Kidney tubule cell (primary cell): ENCODE measurements around the gene ADAMTSL3.

Source experiments
- DNase-seq: peaks from one replicate; pipeline ENCODE4 v3.0.0-alpha.2; 2018; ENCODE audit warnings: low spot score

The ADAMTSL3 gene

DNA sequence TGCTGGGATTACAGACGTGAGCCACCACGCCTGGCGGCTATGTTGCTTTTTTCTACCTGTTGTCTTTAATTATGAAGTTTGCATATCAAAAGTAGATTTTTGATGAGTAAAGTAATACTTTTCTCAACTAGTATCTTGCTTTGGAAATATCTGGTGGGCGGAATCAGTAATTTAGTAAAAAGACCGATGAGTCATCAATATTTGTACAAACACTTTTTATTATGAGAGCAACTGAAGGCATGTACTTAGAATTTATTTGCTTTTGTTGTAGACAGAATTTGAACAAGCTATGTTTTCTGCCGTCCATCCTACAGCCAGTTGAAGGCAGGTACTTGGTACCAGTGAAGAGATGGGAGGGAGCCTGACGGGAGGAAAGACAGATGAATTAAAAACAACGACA, 164.7 kb downstream of the ADAMTSL3 start:
- DNase-seq = no peak

DNA sequence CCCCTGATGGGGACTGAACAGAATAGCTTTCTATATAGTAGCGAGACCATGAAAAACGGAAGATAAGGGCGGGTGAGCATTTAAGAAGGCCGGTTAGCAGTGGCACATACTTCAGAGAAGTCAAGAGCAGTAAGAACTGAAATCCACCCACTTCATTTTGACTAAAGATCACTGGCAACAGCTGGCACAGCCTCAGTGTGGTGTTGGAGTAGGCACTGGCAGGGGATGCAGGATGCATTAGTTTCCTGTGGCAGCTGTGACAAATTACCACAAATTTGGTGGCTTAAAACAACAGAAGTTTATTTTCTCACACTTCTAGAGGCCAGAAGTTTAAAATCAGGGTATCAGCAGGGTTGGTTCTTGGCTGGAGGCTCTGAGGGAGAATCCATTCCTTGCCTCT, 176.5 kb downstream of the ADAMTSL3 start:
- DNase-seq = no peak

DNA sequence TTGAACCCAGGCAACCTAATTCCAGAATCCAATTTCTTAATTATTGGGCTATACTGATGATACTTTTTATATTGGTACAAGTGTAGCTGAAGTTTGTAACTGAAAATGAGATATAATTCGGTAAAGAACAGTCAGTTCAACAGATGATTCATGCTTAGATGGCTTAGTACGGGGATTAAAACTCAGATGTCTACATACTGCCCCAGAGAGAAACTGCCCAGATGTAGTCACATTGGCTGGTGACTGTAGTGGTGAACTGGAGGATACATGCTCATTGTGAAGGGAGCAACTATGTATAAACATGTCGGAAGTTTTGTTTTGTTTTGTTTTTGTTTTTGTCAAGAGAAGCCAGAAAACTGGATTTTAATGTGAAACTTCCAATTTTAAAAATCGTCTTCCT, 179.6 kb downstream of the ADAMTSL3 start:
- no peak for DNase-seq

DNA sequence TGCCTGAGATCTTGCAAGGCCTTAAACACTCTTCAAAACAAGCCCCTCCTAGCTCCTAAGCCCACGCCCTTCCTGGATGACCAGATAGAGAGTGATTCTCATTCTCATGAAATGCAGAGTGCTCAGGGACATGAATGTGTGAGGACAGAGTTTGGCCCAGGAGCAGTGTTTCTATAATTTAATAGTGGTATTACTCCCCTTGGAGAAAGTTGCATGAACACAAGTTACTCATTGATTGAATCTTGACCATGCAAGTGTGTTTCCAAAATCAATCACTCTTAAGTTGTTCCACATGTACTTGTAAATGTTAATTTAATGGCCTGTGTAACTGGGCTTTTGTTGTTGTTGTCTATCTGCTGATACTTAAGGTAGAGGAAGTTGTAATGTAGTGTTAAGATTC, 181.6 kb downstream of the ADAMTSL3 start:
- peak; percentile 10 for DNase-seq

DNA sequence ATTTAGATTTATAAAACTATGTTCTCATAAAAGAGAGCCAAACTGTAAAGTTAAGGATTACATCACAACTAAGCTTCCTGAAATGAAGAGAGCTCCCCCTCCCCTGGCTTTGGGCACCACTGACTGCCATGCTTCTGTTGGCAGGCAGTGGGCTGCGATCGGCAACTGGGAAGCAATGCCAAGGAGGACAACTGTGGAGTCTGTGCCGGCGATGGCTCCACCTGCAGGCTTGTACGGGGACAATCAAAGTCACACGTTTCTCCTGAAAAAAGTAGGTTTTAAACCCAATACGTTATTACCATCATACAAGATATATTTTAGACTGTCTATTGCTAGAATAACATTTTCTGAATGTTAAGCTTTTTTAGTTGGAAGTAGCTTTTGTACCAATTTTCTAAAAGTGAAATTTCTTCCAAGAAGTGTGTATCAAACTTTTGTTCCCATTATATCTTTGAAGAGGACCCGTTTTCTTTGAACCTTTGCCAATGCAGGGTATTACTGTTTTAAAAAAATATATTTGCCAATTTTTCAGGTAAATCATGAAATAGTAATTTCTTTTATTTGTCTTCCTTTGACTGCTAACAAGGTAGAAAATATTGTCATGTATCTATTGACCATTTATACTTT, 184.1 kb downstream of the ADAMTSL3 start:
- peak; percentile 58 for DNase-seq

DNA sequence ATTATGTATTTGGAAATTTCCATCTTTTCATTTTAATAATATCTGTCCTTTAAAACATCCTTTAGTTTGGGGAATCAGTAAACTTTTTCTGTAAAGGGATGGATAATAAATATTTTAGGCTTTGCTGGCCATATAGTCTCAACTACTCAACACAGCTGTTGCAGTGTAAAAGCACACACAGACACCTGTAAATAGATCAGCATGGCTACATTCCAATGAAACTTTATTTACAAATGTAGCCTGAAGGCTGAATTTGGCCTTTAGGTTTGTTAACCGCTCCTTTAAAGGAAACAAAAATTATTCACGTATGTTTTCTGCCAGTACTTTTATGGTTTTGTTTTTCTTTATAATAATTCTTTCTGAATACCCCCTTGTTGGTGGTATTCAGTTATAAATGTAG, 184.8 kb downstream of the ADAMTSL3 start:
- no peak for DNase-seq

DNA sequence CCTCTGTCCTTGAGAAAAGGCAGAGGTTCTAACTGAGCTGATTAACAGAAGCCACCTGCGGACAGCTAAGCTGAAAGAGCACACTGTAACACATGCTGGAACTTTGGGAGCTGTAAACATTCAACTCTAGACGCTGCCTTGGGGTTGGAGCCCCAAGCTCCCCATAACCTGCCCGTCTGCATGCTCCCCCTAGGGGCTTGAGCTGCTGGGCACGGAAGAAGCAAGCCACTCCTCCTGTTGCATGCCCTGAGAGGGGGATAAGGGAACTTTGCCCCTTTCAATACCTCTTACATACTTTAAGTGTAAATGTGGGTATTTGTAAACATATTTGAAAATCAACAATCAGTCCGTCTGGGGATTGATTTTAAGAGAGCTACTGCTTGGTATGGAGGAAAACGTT, 188.4 kb downstream of the ADAMTSL3 start:
- no peak for DNase-seq

DNA sequence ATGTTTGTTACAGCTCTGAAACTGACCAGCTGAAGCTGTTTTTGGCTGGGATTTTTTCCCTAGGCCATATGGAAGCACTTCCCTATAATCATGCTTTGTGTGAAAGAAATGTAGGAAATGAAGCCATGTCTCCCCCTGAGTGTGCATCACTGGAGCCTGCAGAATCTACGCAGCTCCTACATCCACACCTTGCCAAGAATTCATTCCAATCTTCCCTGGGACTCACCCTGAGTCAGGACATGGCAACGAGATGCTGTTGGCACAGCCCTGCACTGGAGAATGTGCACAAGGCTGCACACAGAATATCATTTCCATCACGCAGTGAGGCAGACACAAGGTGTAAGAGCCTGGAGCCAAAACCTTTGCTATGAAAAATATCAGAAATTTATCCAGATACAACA, 189.5 kb downstream of the ADAMTSL3 start:
- no peak for DNase-seq

DNA sequence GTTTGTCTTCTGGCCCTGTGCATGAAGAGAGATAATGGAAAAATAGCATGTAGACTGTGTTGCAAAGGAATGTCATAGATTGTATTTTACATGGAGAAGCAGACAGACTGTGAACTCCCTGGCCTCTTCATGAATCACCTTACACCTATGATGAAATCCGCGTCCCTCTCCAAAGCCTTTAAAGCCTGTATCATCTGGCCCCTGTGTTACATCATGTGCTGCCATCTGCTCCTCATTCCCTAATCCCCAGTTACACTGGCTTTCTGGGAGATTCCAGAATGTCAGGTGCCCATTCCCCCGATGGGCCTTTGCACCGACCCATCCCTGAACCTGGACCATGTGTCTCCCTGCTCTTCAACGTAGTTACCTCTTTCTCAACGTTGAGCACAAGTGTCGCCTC, 190.8 kb downstream of the ADAMTSL3 start:
- no peak for DNase-seq

DNA sequence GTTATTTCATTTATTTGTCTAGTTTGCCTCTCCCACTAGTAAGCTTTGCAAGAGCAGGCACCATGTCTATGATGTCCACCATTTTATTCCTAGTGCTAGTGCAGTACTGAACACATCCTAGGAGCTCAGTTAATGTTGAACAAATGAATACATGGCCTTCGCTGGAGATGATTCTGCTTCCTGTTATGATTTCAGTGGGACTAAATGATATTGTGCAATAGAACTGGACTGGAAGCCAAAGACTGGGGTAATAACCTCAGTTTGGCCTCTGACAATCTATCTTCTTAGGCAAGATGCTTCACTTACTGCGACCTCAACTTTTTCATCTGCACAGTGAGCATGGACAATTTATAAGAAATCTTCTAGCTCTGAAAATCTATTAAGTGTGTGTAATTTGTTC, 191.3 kb downstream of the ADAMTSL3 start:
- peak; percentile 54 for DNase-seq

DNA sequence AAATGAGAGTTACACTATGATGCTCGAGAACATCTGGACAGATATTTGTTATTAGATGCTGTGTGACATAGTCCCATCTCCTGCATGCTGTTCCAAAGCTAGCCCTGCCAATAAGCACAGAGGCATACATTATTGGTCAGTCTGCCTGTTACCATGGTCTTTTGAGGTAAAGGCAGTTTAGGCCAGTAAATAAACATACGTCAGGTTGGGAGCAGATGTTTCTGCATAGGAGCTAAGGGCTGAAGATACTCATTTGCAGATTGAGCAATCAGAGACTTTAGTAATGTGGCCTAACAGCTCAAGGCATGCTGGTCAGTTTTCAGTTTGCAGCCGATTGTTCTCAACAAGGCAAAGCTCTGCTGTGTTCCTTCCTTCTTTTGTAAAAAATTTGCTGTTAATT, 192.9 kb downstream of the ADAMTSL3 start:
- no peak for DNase-seq

DNA sequence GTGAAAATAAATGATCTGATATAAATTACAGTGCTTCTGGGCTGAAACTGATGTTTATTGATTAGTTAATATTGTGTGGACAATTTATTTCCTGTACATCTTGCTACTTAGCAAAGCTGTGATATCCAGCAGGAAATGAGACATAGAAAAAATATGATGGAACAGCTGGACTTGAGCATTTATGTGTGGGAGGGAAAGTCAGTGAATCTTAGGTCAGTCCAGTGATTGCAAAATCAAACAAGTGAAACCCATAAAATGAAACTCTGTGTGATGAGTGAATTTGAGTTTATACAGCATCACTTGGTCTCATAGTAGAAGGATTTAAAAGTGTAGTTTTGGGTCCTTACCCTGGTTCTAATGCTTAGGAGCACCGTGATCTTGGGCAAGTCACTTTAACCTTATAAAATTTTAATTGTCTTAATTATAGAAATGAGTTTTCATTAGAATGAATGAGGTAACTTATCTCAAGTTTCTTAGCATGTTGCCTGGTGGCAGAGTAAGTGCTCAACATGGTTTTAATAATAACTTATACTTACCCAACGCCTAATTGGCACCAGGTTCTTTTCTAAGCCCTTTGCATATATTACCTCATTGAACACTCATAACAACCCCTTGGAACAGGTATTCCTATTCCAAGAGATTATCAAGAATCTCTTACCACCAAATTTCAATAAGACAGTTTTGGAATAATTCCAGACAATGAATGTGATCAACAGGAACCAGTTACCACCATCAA, 194.6 kb downstream of the ADAMTSL3 start:
- DNase-seq = peak; percentile 81

DNA sequence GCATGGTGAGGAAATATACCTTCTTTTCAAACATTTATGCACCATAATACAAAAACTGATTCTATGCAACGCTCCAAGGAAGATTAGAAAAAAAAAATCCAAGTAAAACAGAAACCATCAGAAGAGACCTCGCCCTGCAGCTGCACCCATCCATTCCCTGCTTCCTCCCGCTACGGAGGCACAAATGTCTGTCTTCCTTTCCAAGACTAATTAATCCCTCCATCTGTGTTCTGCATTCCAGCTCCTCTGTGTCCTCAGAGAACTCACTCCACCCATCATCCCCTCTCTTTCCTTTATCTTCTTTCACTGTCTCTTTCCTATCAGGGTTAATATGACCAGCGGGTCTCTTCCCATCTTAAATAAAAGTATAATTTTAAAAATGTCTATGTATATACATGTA, 196.1 kb downstream of the ADAMTSL3 start:
- no peak for DNase-seq

DNA sequence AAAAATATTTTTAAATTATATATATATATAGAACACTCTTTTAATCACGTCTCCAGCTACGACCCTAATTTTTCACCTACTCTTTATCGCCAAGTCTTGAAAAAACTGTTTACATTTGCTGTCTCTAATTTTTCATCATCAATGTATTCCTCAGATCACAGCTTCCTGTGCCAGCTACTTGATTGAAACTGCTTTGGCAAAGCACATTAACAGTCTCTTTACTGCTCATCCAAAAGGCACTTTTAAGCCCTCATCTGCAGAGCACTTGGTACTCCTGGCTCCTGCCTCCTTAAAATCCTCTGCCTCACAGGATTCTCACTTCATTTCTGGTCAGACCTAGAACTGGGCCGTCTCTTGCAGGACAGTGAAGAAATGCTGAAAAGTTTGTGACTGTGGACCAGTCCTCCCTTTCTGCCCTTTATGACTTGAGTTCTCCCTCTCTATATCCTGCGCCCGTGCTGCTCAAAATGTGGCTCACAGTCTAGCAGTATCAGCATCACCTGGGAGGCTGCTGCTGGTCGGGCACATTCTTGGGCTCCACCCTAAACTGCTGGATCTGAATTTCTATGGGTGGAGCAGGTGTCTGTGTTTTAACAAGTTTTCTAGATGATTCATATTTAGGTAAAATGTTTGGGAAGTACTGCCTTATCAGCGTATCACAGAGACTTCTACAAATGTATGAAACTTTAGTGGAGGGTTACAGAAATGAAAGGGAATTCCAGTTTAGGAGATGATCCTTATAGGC, 196.8 kb downstream of the ADAMTSL3 start:
- no peak for DNase-seq

DNA sequence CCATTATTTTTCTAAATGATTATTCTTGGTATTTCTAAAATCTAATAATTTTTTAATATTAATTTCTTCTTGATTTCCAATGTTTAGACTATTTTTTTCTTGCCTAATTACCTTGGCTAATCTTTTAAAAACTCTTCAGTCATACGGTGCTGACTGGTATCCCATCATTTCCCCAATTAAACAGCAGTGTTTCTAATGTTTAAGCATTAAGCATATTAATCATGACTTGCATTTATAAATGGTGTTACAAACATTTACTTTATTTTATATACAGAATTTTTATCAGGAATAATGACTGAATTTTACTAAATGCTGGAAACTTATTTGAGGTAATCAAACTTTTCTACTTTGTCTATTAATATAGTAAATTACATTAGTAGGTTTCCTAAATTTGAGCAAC, 199.3 kb downstream of the ADAMTSL3 start:
- DNase-seq = no peak

DNA sequence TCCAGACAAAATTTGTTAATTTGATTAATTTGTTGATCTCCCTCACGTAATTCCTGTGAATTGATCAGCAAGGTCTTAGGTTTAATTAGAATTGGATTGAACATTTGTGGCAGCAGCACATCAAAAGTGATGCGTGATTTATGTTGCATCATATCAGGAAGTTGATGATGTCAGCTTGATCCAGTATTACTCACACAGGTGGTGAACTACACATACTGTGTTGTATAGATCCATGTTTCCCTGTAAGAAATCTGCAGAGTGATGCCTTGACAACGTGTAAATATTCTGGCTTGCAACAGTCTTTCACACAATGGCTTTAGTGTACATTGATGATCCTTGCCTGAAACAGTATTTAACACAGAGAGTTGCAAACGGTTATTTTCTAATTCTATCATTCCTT, 200.4 kb downstream of the ADAMTSL3 start:
- DNase-seq = peak; percentile 70

DNA sequence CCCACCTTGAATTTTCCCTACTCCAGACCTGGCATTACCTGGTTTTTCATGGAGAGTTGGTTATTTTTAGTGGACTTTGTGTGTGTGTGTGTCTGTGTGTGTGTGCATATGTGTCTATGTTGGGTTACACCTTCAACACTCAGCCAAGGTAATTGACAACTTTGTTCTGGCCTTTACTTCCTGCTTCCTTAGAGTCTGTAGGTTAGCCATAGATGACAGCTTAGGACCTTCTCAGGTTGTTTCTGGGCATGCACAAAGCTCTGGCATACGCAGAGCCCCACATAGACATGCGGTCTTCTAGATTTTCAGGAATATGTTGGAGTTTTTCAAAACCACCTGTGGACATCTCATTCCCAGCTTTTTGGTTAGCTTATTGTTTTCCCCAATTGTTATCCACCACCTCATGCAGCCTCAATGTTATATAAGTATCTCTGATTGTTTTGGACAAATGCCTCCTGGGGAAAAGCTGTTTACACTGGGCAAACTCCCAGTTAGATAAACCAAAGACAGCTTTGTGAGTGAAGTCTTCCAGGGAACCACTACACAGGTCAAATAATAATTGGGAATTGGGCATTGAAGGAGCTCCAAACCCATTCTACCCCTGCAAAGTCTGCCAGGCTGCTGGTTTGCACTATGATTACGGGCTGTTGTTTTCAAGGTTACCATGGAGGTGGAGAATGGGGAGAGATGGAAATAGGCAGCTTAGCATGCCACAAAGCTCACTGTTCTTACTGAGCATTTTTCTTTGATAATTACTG, 201.2 kb downstream of the ADAMTSL3 start:
- DNase-seq = no peak

DNA sequence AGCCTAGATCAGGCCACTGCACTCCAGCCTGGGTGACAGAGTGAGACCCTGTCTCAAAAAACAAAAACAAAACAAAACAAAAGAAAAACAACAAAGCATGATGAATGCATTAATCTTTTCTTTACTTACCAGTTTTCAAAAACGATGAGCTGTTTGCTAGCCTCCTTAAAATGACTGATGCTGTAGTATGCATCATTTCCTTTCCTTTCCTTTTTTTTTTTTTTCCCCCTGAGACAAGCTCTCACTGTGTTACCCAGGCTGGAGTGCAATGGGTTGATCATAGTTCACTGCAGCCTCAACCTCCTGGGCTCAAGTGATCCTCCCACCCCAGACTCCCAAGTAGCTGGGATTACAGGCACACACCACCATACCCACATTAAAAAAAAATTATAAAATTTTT, 202.0 kb downstream of the ADAMTSL3 start:
- no peak for DNase-seq

DNA sequence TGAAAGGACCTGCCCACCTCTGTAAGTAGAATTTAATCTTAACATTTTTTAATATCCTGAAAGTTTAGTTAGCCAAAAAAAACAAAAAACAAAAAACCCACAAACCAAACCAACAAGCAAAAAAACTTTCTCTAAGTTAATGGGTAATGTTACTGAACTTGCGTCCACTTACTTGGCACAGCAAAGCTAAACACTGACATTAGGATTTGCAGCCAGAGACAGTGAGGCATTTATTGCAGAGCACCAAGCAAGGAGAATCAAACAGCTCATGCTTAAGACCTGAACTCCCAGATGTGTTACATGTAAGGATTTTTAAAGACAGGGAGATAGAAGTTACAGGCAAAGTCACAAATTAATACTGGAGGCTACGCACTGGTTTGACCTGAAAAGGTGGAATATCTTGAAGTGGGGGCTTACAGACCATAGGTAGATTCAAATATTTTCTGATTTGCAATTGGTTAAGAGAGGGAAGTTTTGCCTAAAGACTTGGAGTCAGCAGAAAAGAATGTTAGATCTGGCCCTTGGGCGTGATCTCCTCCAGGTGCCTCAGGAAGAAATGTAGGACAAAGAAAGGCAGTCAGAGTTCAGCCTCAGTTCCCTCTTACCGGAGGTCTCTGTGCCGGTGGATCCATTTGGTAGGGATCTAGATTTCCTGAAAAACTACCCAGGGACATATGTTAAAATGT, 205.0 kb downstream of the ADAMTSL3 start:
- no peak for DNase-seq

DNA sequence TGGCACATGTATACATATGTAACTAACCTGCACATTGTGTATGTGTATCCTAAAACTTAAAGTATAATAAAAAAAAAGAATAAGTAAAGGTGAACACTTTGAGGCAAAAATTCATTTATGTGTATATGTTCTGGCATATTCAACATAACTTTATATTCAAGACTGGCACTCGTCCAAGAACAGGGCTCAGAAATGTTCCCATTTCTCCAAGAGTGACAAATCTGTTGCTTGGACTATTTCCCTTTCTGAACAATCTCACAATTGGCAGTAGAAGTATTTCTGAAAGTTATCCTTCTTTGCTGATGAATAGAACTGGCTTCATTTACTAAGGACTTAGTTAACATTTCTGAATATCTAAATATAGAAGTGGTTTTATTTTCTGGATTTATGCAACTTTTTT, 212.8 kb downstream of the ADAMTSL3 start:
- DNase-seq = no peak

DNA sequence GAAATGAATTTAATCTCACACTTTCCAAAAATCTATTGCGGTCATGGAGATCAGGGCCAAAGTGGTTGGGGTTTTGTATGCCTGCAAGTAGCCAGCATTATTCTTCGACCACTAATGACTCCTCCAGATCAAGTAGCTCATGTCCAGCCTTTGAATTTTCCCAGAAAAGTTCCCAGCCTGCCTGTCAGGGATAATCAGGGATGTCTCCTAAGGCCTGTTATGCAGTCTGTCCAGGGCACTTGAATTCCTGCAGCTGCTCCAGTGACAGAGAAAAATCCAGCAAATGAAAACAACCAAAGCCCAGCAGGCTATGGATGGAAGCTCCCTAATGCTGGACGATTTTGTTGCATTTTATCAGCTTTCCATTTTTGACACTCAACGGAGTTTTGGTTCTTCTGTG, 215.4 kb downstream of the ADAMTSL3 start:
- DNase-seq = no peak
